ENCODE results near the gene STX18. TPM values are rescaled to one million over a fixed set of nuclear protein-coding genes. Genes with fewer than 3 reads are reported as not detected.

STX18 gene
- total RNA-seq, 2 experiments from 2014 or later = 19.5 to 20.0 TPM

DNA sequence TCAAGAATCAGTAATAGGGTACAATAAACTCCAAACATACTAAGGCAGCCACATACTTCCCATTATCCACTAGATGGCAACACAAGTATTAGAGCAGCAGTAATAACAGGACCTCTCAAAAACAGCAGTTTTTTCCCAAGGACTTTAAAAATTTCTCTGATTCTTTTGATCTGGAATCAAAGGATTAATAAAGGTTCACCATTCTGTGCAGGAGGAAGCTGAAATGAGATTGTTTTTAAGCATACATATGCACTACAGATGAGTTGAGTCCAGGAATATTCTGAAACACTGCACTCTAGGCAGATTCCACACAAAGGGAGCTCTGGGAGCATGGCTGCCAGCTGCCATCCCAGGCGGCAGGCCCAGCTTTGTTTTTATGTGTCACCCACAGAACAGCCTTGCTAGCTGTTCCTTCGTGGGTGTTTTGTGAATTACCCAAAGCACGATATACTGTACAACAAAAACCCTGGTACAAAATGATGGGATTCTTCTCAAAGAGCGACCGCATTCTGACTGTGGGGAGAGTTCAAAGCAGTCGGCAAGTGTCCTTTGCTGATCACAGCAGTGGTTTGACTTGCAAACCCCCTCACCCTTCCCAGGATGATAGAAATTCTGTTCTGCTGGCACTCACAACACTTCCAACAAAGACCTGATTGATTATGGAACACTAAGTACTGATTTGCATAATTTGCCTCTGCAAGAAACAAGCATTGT, 61.0 kb downstream of the STX18 start:
- ATAC-seq = no peak
- Mint-ChIP-seq H3K27ac (no peak overlapping the region), H3K4me1 (ENCODE audit: low read depth) (no peaks in the 10 kb centered on the region), H3K4me3 (no peak overlapping the region), H3K9me3 (no peaks in the 10 kb centered on the region), H3K27me3 (no peaks in the 10 kb centered on the region), H3K36me3 (ENCODE audit: low read depth) (no peaks in the 10 kb centered on the region)
- CTCF ChIA-PET = interaction anchor here (0.6 to 1.5 kb wide), 3 partner anchors 11 to 1546 kb away, joined by 3 to 5 read pairs (median 3); no protein-coding TSS in a partner anchor
- POLR2A ChIA-PET = no interaction called here
- no peak for DNase-seq
- intact Hi-C loops (cut with micrococcal nuclease) = no loop called here
- TF ChIP-seq CTCF (IDR thresholded peaks at IDR 0.05) = no peak

DNA sequence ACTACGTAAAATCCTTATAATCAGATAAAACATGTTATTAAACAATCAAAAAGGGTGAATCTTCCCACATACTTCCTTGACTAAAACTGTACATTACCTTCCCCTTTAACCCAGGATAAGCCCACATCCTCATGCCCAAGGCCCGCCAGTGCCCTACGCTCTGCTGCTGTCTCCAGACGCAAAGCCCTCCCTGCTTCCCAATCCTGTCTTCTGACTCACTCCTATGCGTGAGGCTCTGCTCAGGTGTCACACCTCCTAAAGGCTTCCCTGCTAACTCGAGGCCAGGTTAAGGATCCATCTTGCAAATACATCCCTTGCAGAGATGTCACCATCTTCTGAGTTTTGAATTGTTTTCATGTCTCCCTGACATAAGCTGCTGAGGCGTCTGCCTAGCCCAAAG, 61.6 kb downstream of the STX18 start:
- Mint-ChIP-seq H3K27ac (no peak overlapping the region), H3K27me3 (no peaks in the 10 kb centered on the region), H3K9me3 (no peaks in the 10 kb centered on the region), H3K4me1 (ENCODE audit: low read depth) (no peaks in the 10 kb centered on the region), H3K36me3 (ENCODE audit: low read depth) (no peaks in the 10 kb centered on the region), H3K4me3 (no peak overlapping the region)
- no peak for ATAC-seq
- ChIA-PET POLR2A (no interaction called here), CTCF (interaction anchor here (0.7 to 1.5 kb wide), 2 partner anchors 12 to 24 kb away, joined by 3 to 5 read pairs; no protein-coding TSS in a partner anchor)
- TF ChIP-seq CTCF (IDR thresholded peaks at IDR 0.05) = no peak
- DNase-seq = no peak
- intact Hi-C loops (cut with micrococcal nuclease) = no loop called here

DNA sequence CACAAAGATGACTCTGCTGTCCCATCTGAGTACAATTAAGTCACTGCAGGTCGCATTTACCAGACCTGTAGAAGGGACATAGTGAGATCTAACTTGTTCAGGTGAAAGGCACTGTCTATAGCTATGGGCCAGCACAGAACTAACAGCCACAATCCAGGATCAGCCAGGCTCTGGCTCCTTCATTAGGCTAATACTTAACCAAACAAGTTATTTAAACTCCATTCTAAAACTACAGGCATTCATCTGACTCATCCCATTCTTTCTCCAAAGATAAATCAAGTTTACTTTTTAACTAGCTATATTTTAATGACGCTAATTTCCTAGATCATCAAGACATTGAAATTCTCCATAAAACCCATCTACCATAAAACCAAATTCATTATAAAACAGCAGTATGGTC, 62.5 kb downstream of the STX18 start:
- CTCF ChIA-PET = interaction anchor here (0.7 to 2.5 kb wide), 2 partner anchors 9 to 44 kb away, joined by 3 to 11 read pairs; no protein-coding TSS in a partner anchor
- H3K4me3 Mint-ChIP-seq = no peak overlapping the region
- ATAC-seq (no peak), DNase-seq (no peak)
- POLR2A ChIA-PET = no interaction called here
- TF ChIP-seq CTCF (IDR thresholded peaks at IDR 0.05) = no peak
- intact Hi-C loops (cut with micrococcal nuclease) = no loop called here
- no peaks in the 10 kb centered on the region for H3K4me1 Mint-ChIP-seq (ENCODE audit: low read depth)
- no peak overlapping the region for H3K27ac Mint-ChIP-seq
- no peaks in the 10 kb centered on the region for H3K9me3 Mint-ChIP-seq
- no peaks in the 10 kb centered on the region for H3K36me3 Mint-ChIP-seq (ENCODE audit: low read depth)
- H3K27me3 Mint-ChIP-seq = no peaks in the 10 kb centered on the region

DNA sequence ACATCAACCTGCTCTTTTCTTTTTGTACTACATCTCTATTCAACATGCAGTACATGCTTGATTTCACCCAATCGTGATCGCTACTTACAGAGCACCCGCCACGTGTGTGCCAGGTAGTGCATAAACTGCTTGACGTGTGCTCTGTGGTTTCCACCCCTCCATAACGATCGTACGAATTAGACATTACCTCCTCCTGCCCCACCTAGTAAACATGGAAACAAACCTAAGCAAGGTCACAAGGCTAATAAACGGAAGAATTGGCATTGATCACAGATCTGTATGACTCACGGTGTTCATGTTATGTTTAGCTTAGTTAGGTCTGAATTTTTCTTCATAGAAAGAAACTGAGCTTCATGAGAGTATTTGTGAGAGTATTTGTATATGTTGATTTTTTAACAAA, 64.1 kb downstream of the STX18 start:
- H3K36me3 Mint-ChIP-seq (ENCODE audit: low read depth) = no peaks in the 10 kb centered on the region

More for the DNA sequence above, 64.1 kb downstream of the STX18 start:
- H3K9me3 Mint-ChIP-seq = no peaks in the 10 kb centered on the region
- intact Hi-C loops (cut with micrococcal nuclease) = no loop called here
- no peaks in the 10 kb centered on the region for H3K27me3 Mint-ChIP-seq
- DNase-seq = no peak
- CTCF ChIA-PET = interaction anchor here (2.5 kb wide), 1 partner anchor 10 kb away, joined by 11 read pairs; no protein-coding TSS in a partner anchor
- POLR2A ChIA-PET = no interaction called here
- no peak for ATAC-seq
- peaks cover 7% of the 10 kb centered on the region for H3K4me1 Mint-ChIP-seq (ENCODE audit: low read depth)
- H3K27ac Mint-ChIP-seq = no peak overlapping the region
- no peak overlapping the region for H3K4me3 Mint-ChIP-seq
- TF ChIP-seq CTCF (IDR thresholded peaks at IDR 0.05) = no peak

Measured in activated CD8-positive, alpha-beta T cell treated with anti-CD3 and anti-CD28 coated beads for 36 hours (primary cell).